Activated T-cell treated with anti-CD3 and anti-CD28 coated beads for 48 hours (primary cell): ENCODE data around the gene TBC1D10A.

Experiments
- DNase-seq: peaks from one replicate; pipeline ENCODE4 v3.0.0-alpha.2; 2020; ENCODE audit warnings: low read depth

The TBC1D10A gene

DNA sequence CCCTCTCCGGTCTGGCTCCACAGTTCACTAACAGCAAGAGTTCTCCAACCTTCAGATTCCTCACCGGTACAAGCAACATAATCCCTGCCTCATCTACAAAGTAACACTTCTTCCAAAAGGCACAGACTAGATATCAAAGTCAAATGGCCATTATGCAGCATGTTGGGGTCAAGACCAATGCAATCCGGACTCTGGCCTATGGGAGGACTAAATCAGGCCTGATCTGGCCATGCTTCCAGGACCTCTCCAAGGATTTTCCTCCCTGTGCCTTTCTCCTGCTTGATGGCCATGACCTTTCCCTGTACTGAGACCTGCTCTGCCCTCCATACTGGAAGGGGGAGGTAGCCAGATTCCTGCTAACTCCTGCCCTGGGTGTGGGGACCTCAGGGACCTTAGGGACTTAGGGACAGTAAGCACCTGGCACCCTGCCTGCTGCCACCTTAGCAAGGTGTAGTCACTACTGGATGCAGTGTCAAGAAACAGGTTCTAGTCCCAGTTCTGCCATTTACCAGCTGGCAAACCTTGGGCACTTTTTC is 6.7 kb downstream of the TBC1D10A start:
- no peak for DNase-seq

DNA sequence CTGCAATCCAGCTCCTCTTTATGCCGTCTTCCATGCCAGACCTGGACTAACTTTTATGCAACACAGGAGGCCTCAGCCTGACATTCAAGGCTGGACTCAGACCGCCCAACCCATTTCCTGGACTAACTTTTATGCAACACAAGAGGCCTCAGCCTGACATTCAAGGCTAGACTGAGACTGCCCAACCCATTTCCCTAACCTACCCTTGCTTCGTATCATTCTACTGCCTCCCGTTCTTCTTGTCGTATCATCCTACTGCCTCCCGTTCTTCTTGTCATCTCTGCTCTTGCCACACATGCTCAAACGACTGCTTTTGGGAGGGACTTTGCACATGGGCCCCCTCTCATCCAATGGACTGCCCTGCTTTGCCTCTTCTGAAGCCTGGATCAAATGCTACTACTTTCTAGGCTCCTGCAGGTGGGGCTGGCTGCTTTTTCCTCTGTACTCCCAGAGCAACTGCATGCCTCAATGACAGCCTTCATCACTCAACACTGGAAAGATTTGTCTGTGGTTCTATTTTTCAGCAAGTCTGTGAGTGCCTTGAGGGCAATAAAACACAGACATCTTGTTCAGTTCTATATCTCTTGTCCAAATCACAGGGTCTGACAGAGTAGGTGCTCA is 7.8 kb downstream of the TBC1D10A start:
- DNase-seq, result no peak

DNA sequence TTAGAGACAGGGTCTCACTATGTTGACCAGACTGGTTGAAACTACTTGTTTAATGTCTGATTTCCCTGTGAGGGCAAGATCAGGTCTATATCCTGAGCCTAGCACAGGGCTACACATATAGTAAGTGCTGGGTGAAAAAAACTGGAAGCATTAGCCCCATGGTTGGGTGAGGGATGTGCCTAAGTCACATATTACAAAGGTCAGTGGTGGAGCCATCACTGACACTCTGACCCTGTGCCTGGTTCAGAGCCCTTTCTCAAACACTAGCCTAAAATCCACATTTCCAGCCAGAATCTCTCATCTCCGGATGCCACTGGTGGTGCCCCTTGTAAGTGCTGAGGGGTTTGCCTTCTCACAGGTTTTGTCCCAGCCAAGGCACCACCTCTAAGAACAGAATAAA is 9.0 kb downstream of the TBC1D10A start:
- DNase-seq, result no peak

DNA sequence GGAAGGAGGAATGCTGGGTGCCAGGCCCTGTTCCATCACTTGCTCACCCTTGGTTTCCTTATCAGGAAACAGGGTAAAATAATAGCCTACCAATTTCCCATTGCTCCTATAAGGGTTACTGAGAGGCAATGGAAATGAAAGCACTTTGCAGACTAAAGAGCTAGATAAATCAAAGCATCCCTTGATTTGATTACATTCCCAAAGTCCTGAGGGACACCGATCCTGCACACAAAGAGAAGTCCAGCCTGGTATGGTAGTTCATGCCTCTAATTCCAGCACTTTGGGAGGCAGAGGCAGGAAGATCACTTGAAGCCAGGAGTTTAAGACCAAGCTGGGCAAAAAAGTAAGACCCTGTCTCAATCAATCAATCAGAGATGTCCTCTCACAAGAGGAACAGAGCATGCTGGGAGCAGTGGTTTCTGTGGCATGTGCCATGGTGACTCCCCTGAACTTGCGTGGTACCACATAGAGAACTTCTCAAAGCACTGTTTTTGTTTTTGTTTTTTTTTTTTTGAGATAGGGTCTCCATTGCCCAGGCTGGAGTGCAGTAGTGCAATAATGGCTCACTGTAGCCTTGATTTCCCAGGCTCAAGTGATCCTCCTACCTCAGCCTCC is 10.7 kb downstream of the TBC1D10A start:
- DNase-seq, result no peak

DNA sequence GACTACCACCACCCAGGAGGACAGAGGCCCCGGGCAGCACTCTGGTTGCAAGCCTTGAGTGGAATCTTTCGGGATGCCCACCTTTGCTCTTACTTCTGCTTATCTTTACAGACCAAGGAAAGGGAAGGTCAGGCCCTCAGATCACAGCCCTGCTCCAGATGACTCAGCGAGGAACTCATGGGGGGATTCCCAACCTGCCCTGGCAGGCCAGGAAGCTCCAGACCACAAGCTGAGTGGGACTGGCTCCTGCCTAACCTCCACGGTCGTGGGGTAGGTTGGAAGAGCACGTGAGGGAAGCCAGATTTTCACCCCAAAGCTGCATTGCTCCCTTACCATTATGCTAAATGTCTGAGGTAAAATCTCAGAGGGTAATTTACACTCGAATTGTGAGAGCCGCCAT is 11.8 kb downstream of the TBC1D10A start:
- no peak for DNase-seq

DNA sequence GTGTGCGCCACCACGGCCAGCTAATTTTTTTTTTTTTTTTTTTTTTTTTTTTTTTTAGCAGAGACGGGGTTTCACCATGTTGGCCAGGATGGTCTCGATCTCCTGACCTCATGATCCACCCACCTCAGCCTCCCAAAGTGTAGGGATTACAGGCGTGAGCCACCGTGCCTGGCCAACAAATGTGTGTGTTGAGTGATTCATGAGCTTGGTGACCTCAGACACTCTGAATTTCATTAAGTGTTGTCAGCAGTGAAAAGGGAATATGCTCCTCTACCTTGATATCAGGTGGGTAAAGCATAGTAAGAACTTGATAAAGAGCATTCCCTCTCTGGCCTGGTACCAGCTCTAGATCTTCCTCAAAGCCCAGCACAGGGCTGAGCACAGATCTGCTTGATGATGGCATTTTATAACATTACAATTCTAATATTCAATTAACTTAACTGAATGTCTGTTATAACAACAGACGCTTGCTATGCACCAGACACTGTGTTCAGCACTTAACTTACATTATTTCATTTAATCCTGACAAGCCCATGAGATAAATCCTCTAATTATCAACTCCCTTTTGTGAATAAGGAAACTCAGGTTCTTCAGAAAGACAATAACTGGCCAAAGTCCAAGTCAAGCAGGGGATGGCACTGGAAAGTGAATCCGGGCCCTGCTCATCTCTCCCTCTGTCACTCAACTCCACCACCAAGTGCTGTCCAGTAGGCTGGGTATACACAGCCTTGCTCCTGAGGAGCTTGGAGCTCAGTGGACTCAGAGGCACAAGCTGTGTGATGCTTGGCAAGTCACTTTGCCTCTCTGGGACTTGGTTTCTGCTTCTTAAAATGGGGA is 13.0 kb downstream of the TBC1D10A start:
- DNase-seq, result no peak

DNA sequence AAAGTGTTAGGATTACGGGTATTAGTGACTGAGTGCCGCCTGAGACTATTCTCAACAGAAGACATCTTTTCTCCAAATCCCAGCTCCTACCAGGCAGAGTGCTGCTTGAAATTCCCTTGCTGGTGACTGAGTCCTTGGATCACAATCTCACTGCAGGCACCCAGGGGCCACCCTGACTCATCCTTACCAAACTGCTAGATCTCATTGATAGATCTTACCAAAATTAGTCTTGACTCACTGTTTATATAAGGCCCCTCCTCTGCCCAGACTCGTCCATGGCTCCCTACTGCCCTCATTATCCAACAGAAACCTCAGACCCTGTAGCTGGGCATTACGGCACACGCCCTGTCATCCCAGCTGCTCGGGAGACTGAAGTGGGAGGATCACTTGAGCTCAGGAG is 14.7 kb downstream of the TBC1D10A start:
- no peak for DNase-seq

DNA sequence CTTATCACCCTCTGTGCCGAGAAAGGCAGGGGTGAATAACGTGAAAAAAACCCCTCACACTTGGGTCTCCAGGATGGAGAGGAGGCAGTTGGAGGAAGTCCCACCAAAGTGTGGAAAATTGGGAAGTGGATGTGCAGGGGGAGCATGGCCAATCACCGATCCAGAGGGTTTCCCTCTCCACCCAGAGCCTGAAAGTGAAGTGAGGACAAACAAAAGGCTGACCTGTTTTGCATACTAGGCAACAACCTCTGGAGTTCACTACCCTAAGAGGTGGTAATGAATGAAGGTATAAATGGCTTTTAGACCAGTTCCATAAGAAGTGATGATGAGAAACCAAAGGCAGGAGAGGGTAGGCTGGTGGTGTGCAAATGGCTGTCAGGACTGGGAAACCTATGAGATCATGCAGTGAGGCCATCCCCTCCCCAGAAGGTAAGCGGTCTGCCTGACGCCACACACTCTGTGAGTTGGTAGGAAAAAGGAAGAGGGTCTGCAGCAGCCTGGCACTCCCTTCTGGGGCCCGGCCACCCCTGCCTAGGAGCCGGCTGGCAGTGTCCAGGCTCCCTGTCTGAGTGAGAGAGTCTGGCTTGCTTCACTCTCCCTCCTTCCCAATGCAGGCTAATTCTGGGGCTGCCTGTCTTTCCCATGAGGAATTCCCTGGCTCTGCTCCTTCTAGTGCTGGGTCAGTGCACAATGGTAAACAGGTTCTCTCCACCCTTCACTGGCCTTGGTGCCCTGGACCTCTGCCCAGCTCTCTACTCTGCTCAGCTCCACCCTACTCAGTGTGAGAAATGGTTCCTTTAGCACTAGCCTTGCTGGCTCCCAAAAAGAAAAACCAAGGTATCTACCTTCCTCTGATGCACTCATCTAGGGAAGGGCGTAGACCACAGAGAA is 15.6 kb downstream of the TBC1D10A start:
- DNase-seq, result no peak

DNA sequence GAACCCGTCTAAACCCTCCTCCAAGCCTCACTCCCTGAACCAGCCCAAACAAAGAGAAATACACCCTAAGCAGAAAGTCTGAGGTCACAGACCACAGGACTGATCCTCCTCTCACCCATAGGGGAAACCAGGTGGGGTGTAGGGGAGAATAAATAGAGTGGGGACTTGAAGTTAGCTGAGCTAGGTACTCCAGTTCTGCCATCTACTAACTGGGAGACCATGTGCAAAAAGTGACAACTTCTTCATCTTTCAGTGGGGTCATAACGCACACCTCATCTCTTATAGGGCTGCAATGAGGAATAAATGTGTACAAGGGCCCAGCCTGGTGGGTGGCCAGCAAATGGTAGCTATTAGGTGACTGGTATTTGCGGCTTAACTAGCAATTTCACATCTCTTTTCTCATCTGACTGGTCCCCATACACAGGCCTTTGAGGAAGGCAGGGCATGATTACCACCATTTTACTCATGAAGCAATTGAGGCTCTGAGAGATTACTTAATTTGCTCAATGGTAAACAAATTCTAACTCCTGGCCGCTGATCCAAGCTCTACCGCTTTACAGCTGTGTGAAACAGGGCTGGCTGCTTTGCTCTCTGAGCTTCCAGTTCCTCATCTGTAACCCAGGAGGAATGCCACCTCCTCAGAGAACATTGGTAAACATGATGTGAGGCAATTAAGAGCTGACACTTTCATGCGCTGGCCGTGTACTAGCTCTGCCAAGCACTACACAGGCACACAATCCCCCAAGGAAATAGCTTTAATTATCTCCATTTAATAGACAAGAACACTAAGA is 16.6 kb downstream of the TBC1D10A start:
- DNase-seq, result no peak

DNA sequence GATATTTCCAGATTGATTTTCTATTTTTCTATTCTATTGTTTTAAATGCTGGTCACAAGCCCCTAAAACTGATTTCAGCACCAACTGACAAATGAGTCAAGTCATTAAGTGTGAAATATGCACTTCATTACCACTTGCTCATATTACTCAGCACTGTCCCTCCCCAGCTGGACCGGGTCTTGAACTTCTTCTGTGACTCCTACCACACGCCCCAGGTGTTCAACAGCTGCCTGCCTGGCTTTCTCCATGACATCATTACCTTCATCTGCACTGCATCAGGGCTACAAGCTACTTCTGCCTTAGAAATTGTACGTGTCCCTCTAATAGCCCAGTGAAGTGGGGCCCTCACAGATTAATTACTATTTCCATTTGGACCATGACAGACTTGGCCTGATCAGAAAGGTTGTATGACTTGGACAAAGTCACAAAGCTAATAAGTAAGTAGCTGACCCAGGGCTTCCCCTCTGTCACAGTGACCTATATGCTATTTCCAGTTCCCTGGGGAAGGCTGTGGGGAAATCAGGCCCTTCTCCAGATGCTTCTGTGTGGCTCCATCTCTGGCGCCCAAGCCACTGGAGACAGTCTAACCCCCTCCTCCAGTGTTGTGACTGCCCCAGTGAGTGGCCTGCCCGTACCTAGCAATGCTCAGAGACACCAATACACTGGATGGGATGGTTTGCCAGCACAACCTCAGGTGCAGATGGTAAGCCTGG is 18.1 kb downstream of the TBC1D10A start:
- DNase-seq, result no peak

DNA sequence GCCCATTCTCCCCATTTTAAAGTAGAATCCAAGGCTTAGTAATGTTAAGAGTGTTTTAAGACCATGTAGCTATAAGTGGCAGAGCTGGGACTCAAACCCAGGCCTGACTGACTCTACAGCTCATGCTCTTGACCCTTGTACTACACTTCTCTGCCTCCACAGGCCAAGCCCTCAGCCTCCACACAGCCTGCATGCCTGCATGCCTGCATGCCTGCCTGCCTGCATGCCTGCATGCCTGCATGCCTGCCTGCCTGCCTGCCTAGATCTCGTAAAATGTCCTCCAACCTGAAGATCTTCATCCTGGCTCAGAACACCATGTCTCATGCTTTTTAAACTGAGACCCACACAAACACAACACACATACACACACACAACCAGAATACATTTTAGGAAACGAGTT is 18.6 kb downstream of the TBC1D10A start:
- DNase-seq, result no peak

DNA sequence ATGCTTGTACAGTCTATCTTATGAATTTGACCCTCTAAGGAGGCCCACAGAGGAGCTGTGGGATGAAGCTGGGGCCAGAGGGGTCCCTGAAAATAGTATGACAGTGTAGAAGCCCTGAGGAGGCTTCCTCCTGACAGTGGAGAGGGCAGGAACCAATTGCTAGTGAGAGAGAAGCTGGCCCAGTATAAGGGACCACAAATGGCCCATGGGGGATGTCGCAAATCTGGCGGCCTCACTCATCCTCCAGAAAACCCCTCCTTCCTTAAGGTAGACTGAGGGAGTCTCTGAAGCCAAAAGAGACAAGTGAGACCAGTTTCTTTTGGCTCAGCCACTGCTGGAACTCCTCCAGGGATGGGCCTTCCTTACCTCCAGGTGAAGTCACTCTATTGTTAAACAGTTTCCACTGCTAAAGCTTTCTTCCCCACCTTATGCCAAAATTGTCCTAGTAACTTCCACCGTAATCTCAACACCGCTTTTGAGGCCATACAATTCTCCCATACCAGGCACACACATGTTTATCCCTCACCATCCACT is 19.6 kb downstream of the TBC1D10A start:
- DNase-seq, result no peak

DNA sequence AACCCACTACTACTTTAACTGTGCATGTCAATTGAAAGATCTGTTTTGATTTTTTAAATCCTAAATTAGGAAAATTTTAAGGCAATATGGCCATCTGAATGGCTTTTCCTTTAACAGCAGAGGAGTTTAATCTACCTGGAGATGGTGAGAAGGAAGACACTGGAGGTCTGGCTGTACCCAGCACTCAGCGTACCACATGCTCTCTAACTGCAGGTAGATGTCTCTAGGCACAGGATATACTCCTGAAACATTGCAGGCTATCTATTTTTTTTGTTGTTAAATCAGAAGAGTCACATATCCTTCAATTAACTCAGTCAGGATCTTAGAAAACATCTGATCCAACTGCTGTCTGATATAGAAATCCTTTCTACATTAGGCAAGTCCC is 20.1 kb downstream of the TBC1D10A start:
- no peak for DNase-seq

DNA sequence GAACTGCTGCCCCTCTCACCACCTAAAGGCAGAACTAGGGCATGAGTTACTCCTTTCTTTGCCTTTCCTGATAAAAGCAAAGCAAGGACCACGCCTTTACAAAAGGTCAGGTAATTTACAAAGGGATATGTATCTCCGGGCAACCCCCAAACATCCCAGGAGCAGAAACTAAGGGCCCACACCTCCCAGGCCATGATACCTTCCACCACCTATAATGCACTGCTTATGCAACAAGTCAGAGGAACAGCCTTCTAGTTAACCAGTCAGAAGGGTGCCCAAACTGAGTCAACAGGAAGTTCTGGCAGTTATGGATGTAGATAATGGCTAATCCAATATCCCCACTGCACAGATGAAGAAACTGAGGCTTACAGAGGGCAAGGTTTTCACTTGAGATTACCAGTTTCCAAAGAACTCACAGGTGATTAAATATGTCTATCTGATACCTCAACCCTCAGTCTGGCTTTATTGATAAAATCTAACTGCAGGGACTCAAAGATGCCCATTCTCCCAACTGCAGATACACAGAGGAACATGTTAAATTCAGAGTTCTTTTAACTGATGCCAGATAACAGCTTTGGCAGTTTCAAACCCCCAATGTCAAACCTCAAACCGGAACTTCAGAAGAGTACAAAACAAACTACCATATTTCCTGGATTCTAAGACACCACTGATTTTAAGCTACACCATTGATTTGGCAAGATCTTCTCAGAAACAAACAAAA is 20.7 kb downstream of the TBC1D10A start:
- no peak for DNase-seq

DNA sequence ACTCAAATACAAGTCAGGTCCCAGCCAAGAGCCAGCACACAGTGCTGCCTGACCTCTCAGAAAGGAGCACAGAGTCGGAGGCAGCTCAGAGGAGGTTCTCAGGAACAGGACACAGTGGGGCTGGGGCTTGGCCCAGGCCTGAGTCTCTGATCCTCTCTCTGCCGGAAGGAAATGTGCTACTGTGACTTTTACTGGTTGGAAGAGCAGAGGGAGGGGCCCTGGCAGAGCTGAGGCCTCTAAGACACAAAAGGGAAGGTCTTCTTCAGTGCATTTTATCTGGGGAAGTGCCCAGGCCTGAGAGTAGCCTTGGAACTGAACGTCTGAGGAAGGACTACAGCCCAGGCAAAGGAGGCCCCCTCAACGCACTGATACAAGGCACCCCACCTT is 21.2 kb downstream of the TBC1D10A start:
- no peak for DNase-seq

DNA sequence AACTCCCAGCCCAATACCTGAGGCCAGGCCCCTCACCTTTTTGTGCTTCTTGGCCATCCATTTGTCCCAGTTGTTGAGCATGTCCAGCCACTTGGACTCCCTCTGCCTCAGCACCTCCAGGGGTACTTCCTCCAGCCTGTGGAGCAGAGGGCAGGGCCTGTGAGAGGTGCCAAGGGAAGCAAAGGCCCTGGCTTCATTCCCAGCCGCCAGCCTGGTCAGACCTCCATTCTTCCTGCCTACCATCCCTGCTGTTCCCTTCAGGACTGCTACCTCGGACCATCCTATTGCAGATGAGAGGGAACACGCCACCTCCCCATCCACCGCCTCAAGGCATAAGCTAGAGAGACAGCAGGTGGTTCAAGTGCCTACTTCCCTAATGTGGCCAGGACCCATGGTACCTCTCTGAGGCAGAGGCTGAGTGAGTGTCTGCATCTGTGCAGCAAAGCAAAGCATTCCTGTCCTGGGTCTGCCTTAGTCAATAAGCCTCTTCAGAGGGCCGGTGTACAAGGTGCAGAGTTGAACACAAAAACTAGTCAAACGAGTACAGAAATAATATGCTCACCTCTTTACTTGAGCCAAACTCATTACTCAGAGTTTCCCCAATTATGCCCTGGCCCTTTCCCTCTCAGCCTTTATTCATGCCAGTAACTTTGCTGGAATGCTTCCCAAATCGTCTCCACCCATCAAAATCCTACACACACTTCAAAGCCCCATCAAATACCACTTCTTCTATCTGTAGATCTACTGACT is 22.1 kb downstream of the TBC1D10A start:
- DNase-seq, result no peak

DNA sequence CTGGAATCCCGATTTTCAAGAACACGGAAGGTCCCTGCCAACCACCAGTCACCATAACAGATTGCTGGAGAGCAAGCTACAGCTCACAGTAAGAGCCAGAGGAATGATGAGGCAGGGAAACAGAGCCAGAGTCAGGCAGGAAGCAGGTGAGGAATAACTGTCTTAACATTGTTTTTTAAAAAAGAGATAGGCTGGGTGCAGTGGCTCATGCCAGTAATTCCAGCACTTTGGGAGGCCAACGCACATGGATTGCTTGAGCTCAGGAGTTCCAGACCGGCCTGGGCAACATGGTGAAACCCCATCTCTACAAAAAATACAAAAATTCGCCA is 24.0 kb downstream of the TBC1D10A start:
- DNase-seq, result no peak

DNA sequence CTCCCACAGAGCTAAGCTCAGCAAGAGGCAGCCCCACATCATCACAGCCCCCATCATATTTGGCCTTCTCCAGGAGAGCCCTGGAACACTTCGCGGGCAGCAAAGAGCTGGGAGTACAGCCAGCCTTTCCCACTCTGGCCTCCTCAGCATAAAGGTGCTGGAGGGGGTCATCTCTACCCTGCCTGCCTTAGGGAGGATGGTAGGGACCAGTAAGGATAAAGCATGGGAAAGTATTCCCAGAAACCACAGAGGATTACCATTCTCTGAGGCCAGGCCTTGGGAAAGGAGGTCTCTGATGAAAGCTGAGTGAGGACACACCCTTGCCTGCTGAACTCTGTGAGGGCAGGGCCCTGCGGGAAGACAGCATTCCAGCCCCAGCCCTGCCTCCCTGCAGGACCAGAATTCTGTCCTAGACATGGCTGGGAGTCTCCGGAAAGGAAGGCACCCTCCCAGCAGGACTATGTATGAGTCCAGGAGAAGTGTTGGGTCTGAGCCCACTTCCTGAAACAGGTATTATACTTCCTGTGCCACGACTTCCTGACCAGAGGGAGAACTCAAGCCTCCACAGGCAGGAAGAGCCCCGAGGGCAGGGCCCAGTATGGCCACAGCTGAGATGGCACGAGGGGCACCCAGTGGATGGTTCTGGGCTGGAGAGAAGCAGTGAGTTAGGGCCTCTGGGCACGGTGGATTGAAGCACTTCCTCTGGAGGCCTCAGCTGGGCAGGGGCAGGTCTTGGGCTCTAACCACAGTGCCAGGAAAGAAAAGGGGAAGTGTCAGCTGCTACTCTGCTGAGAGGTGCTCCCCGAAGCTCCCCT is 24.5 kb downstream of the TBC1D10A start:
- DNase-seq, result no peak
